ENCODE measurements around the gene SMURF2. TPM values are rescaled to one million over a fixed set of nuclear protein-coding genes. Genes with fewer than 3 reads are reported as not detected.

SMURF2 gene
- polyA plus RNA-seq, 1 of the 3 experiments (the other 2 are of a cell fraction), result 36.6 TPM

DNA sequence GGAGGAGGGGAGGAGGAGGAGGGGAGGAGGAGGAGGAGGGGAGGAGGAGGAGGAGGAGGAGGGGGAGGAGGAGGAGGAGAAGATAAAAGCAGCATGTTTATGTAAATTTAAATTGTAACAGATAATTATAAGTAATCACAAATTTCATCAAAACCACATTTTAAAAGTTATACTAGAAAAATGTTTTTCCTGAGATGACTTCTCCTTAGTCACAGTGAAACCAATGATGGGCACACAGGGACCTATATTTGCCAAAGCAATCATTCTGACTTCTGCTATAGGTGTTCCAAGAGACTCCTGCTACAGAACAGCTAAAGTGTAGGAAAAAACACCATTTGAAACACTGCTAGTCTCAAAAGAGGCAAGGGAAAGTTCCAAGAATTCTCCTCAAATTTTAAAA is 88.9 kb downstream of the SMURF2 start:
- TF ChIP-seq, protein P1, sequence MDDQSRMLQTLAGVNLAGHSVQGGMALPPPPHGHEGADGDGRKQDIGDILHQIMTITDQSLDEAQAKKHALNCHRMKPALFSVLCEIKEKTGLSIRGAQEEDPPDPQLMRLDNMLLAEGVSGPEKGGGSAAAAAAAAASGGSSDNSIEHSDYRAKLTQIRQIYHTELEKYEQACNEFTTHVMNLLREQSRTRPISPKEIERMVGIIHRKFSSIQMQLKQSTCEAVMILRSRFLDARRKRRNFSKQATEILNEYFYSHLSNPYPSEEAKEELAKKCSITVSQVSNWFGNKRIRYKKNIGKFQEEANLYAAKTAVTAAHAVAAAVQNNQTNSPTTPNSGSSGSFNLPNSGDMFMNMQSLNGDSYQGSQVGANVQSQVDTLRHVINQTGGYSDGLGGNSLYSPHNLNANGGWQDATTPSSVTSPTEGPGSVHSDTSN (IDR thresholded peaks at IDR 0.05), result no peak
- TF ChIP-seq SMC3 (IDR thresholded peaks at IDR 0.05; ENCODE audit: low read depth, low read length) (no peak), GABPA (IDR thresholded peaks at IDR 0.05; ENCODE audit: low read depth) (no peak), JUND (IDR thresholded peaks at IDR 0.05) (no peak), ELF1 (IDR thresholded peaks at IDR 0.05) (no peak), ZBTB33 (IDR thresholded peaks at IDR 0.05; ENCODE audit: borderline replicate concordance, low read depth) (no peak), NRF1 (IDR thresholded peaks at IDR 0.05; ENCODE audit: low read depth, low read length) (no peak), POLR2AphosphoS5 (IDR thresholded peaks at IDR 0.05; ENCODE audit: low read depth, low read length) (no peak), RAD21 (IDR thresholded peaks at IDR 0.05; ENCODE audit: low read length) (no peak), CTCF (IDR thresholded peaks at IDR 0.05) (no peak), EP300 (IDR thresholded peaks at IDR 0.05; ENCODE audit: borderline replicate concordance in 1 of 2, low read depth in 1 of 2, low read length in 1 of 2) (no peak), TEAD4 (IDR thresholded peaks at IDR 0.05; ENCODE audit: borderline replicate concordance, insufficient read depth) (no peak), MXI1 (IDR thresholded peaks at IDR 0.05; ENCODE audit: low read depth, low read length) (no peak), SIN3A (IDR thresholded peaks at IDR 0.05; ENCODE audit: borderline replicate concordance, low read depth, low read length) (no peak), FOXM1 (IDR thresholded peaks at IDR 0.05; ENCODE audit: low read depth) (no peak)
- TF ChIP-seq, protein P2, sequence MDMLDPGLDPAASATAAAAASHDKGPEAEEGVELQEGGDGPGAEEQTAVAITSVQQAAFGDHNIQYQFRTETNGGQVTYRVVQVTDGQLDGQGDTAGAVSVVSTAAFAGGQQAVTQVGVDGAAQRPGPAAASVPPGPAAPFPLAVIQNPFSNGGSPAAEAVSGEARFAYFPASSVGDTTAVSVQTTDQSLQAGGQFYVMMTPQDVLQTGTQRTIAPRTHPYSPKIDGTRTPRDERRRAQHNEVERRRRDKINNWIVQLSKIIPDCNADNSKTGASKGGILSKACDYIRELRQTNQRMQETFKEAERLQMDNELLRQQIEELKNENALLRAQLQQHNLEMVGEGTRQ (IDR thresholded peaks at IDR 0.05; ENCODE audit: borderline replicate concordance, low read depth, low read length), result no peak
- POLR2A ChIA-PET, result no interaction called here
- H3K9me3 ChIP-seq, result no peaks in the 10 kb centered on the region
- DNase-seq, result no peak
- H4K20me1 ChIP-seq (ENCODE audit: insufficient read depth), result peaks cover 44% of the 10 kb centered on the region
- H3K9ac ChIP-seq, result peak overlapping the region; percentile 28; the same call in 1 of the 2 replicates
- no peaks in the 10 kb centered on the region for H3K9me2 ChIP-seq
- peaks cover 87% of the 10 kb centered on the region for H3F3A ChIP-seq (replicated peaks; ENCODE audit: insufficient read depth)
- H3K27me3 ChIP-seq (ENCODE audit: insufficient read depth), result no peaks in the 10 kb centered on the region
- H3K4me3 ChIP-seq (ENCODE audit: low read depth in 2 of 2, low read length in 1 of 2), result no peak overlapping the region
- H2AFZ ChIP-seq (ENCODE audit: low read depth), result no peak overlapping the region
- H3K79me2 ChIP-seq (ENCODE audit: insufficient read depth), result peaks cover 92% of the 10 kb centered on the region
- peak overlapping the region in 1 of 2 experiments; percentile 66; a peak in 2 of 4 replicates for H3K27ac ChIP-seq (ENCODE audit: low read depth in 2 of 2, low read length in 1 of 2)
- H3K4me1 ChIP-seq (ENCODE audit: control insufficient read depth in 1 of 2, insufficient read depth in 2 of 2, low read depth in 1 of 2, low read length in 1 of 2), result peaks cover 4 to 29% of the 10 kb centered on the region in 2 experiments
- CTCF ChIA-PET, result interaction anchor here (0.6 to 1.2 kb wide), 3 partner anchors 27 to 152 kb away, joined by 3 read pairs; no protein-coding TSS in a partner anchor
- peak overlapping the region; percentile 45 for H3K4me2 ChIP-seq
- H3K36me3 ChIP-seq (replicated peaks in 1 of 2; ENCODE audit: control insufficient read depth in 1 of 2, insufficient read depth in 2 of 2, low read length in 1 of 2), result peaks cover 27 to 91% of the 10 kb centered on the region in 2 experiments
